HG03342 (cell line): Measurements from ENCODE around the gene MAGT1.
"Not testable (repeated sequence)": the region's sequence is repeated elsewhere in the genome, so short reads cannot be mapped to it uniquely, and the experiment has no call there.

ENCODE experiments used
- ATAC-seq: cut with Tn5 transposase; IDR thresholded peaks from one replicate; pipeline ENCODE4 v1.9.1; 2021; ENCODE audit warnings: mild to moderate bottlenecking, moderate library complexity; ENCODE audit not compliant: unreplicated experiment

The MAGT1 gene

GRCh38 chrX:77875372-77875771 is 19.9 kb downstream of the MAGT1 start:
- ATAC-seq: no peak

GRCh38 chrX:77831544-77831943 is 63.7 kb downstream of the MAGT1 start:
- not testable (repeated sequence) for ATAC-seq

GRCh38 chrX:77821989-77822388 is 73.2 kb downstream of the MAGT1 start:
- ATAC-seq: not testable (repeated sequence)

GRCh38 chrX:77820091-77820727 is 75.0 kb downstream of the MAGT1 start:
- ATAC-seq: no peak

GRCh38 chrX:77814210-77814609 is 81.0 kb downstream of the MAGT1 start:
- no peak for ATAC-seq

- no peak for ATAC-seq
These were observed 93.0 kb downstream of the MAGT1 start for GRCh38 chrX:77802201-77802600.

GRCh38 chrX:77795124-77795523 is 100.1 kb downstream of the MAGT1 start:
- ATAC-seq: no peak

GRCh38 chrX:77793946-77794345 is 101.3 kb downstream of the MAGT1 start:
- ATAC-seq: no peak

GRCh38 chrX:77788050-77788449 is 107.2 kb downstream of the MAGT1 start:
- no peak for ATAC-seq

GRCh38 chrX:77786365-77786680 is 108.9 kb downstream of the MAGT1 start:
- peak; percentile 6 for ATAC-seq

DNA sequence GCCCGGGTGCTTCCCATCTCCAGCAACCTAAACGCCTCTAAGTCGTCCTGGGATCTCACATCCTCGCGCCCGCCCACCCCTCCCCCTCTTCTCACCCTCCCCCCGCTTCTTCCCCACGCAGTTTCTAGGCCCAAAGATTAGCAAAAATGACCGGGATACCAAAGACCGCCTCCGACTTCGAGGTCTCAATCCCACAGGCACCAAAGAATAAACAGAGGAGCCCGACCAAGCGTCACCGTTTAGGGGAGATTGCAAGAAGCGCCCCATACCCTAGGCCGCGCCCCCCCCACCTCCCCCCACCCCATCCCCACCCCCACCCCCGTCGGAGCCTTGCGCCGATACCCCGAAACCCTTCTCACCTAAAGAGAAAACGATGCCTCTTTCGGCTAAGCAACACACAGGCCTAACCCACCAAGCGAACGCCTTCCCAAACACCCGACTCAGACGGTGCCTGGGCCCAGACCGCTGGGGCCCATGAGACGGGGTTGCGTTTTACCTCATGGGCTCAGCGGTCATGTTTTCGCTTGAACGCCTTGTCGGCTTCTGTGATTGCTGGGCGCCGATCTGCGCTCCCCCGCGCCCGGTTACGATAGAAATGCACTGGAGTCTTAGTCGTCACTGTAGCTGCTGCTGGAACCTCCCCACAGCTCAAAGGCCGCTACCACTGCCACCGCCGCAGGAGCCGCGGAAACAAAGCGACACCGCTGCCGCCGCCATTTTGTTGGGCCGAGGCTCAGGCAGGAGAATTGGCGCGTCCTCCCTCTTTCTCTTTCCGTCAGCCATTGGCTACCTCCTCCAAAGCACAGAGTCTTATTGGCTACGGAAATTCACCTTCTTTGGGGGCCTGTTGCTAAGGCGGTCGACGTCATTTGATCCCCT is 109.5 kb downstream of the MAGT1 start, which contains the start of gene ATRX:
Gene ATRX, minus strand, starts transcription at position 731 of the 879 bp plus-strand sequence. Its CDS starts 215 bp downstream, at position 516.
- ATAC-seq: peak; percentile 98

DNA sequence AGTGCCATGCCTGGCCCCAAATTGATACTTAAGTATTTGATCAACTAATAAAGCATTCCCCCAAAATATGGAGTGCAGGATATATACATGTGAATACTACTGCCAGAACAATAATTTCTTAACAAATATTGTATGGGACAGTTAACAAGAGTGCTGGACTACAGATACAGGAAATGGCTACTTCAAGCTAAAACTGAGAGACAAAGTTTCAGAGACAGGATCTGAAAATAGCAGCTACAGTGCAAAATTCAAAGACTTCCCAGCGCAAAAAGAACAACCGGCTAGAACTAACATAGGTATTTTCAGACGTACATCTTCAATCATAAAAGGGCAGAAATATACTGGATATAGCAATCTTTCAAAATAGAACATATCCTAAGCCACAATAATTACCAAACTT is 115.5 kb downstream of the MAGT1 start:
- ATAC-seq: no peak

- no peak for ATAC-seq
These were observed 118.6 kb downstream of the MAGT1 start for GRCh38 chrX:77776659-77777058.
